Panc1 (cell line): Measurements from ENCODE around the gene ANKH.

ENCODE experiments used
- CTCF ChIP-seq: fragments of 450-650 bp; IDR thresholded peaks from 2 replicates; pipeline ENCODE4 v1.5.1; 2017; ENCODE audit warnings: mild to moderate bottlenecking
- POLR2AphosphoS5 ChIP-seq: IDR thresholded peaks from 2 replicates; pipeline ENCODE4 v1.6.1; 2012; ENCODE audit warnings: mild to moderate bottlenecking, low read depth, low read length, moderate library complexity
- REST ChIP-seq, 2 experiments: IDR thresholded peaks; 2 replicates each; pipeline ENCODE4 v1.6.1; 2011 to 2012; ENCODE audit warnings: low read depth in 2 of 2, control low read depth in 1 of 2, low read length in 1 of 2, mild to moderate bottlenecking in 1 of 2, moderate library complexity in 1 of 2; ENCODE audit not compliant: insufficient read depth in 1 of 2
- SIN3A ChIP-seq: IDR thresholded peaks from 2 replicates; pipeline ENCODE4 v1.6.1; 2012; ENCODE audit warnings: low read depth, mild to moderate bottlenecking, low read length, moderate library complexity, borderline replicate concordance; ENCODE audit not compliant: insufficient read depth
- TCF7L2 ChIP-seq: IDR thresholded peaks from 2 replicates; pipeline ENCODE4 v1.6.1; 2011; ENCODE audit warnings: mild to moderate bottlenecking, low read depth, low read length, inconsistent platforms

- TF ChIP-seq CTCF (no peak), SIN3A (no peak), REST (IDR thresholded peaks at IDR 0.05; ENCODE audit: insufficient read depth in 1 of 2, low read depth in 2 of 2, low read length in 1 of 2) (no peak), POLR2AphosphoS5 (no peak), TCF7L2 (no peak)
Observed at GRCh38 chr5:14756478-14756877, 115.1 kb downstream of the ANKH start.
